ENCODE results near the gene YIF1A. TPM values are rescaled to one million over a fixed set of nuclear protein-coding genes. Genes with fewer than 3 reads are reported as not detected.
A peak's percentile ranks its signal among the peaks of the same experiment; 100 is the strongest.
"Not testable (repeated sequence)": the region's sequence is repeated elsewhere in the genome, so short reads cannot be mapped to it uniquely, and the experiment has no call there.

Gene YIF1A
- total RNA-seq, 1 experiment from 2014 or later = 54.7 TPM

GRCh38 chr11:66259225-66259624 lies 29.7 kb downstream of the YIF1A start:
- POLR2A ChIA-PET = no interaction called here
- intact Hi-C loops (cut with micrococcal nuclease) = loop anchor here (2.0 kb wide), 1 partner anchor 36 kb away; no protein-coding TSS in a partner anchor
- RAD21 ChIA-PET (ENCODE audit: low non-redundant PET in 1 of 2, low total read pairs in 2 of 2, uncharacterized antibody in 2 of 2, unreplicated experiment in 2 of 2) = no interaction called here

DNA sequence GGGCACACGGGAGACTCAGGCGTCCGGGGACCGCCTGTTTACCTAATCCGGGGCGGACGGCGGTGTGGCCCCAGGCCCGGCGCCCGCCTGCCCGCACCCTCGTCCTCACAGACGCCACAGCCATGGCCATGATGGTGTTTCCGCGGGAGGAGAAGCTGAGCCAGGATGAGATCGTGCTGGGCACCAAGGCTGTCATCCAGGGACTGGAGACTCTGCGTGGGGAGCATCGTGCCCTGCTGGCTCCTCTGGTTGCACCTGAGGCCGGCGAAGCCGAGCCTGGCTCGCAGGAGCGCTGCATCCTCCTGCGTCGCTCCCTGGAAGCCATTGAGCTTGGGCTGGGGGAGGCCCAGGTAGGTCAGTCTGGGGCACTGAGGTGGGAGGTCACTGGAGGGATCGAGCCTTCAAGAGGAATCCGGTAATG lies 30.5 kb downstream of the YIF1A start:
- Histone ChIP-seq H3K9ac (ENCODE audit: low read length) (peak overlapping the region; percentile 88), H3K9me2 (ENCODE audit: insufficient read depth) (no peaks in the 10 kb centered on the region), H4K20me1 (ENCODE audit: insufficient read depth) (no peaks in the 10 kb centered on the region), H3K79me2 (ENCODE audit: insufficient read depth, low read length) (peaks cover 20% of the 10 kb centered on the region; the same call in 1 of the 2 replicates), H3K27me3 (ENCODE audit: insufficient read depth, low read length) (no peaks in the 10 kb centered on the region), H2AFZ (ENCODE audit: low read depth, low read length, poor library complexity, severe bottlenecking) (no peak overlapping the region), H3K36me3 (ENCODE audit: control insufficient read depth in 1 of 2, insufficient read depth in 2 of 2, low read length in 2 of 2) (peaks cover 6 to 8% of the 10 kb centered on the region in 2 experiments; a peak in 3 of 4 replicates), H3K9me3 (ENCODE audit: control insufficient read depth in 1 of 2, insufficient read depth in 1 of 2, low read depth in 1 of 2, low read length in 2 of 2) (no peaks in the 10 kb centered on the region), H3K27ac (ENCODE audit: low read depth, low read length) (peak overlapping the region; percentile 68), H3K4me1 (ENCODE audit: control insufficient read depth in 1 of 2, insufficient read depth in 2 of 2, low read length in 2 of 2) (peaks cover 10 to 20% of the 10 kb centered on the region in 2 experiments), H3K4me2 (ENCODE audit: low read length) (peak overlapping the region; percentile 100), H3K4me3 (replicated peaks in 1 of 2; ENCODE audit: low read depth in 1 of 2, low read length in 2 of 2) (peak overlapping the region; percentile 94)
- ATAC-seq = peak; percentile 10
- ChIA-PET CTCF (interaction anchor here (0.6 to 1.4 kb wide), 3 partner anchors 24 to 54 kb away, joined by 3 to 4 read pairs (median 3); no protein-coding TSS in a partner anchor), RAD21 (ENCODE audit: low non-redundant PET in 1 of 2, low total read pairs in 2 of 2, uncharacterized antibody in 2 of 2, unreplicated experiment in 2 of 2) (interaction anchor here in 1 of 2 experiments (0.6 kb wide), 1 partner anchor 31 kb away, joined by 3 read pairs; the partner anchor contains the start of gene YIF1A), POLR2A (interaction anchor here (0.6 to 0.8 kb wide), 2 partner anchors 31 to 208 kb away, joined by 3 read pairs; partner anchors contain the start of gene YIF1A)
- DNase-seq (ENCODE audit: low read depth, low spot score) = no peak
- intact Hi-C loops (cut with micrococcal nuclease) = loop anchor here (2.0 kb wide), 1 partner anchor 36 kb away; no protein-coding TSS in a partner anchor
- no peak for TF ChIP-seq EZH2phosphoT487 (IDR thresholded peaks at IDR 0.05; ENCODE audit: borderline replicate concordance)
- no peak for TF ChIP-seq EGR1 (IDR thresholded peaks at IDR 0.05; ENCODE audit: low read depth)
- TF ChIP-seq POLR2AphosphoS5 (IDR thresholded peaks at IDR 0.05; ENCODE audit: low read depth, low read length) = no peak
- no peak for TF ChIP-seq SP1 (IDR thresholded peaks at IDR 0.05; ENCODE audit: low read depth)
- no TSS peak for BruUV-seq (replicated peaks)

More at GRCh38 chr11:66259225-66259624, 29.7 kb downstream of the YIF1A start:
- DNase-seq (ENCODE audit: low read depth, low spot score) (no peak), ATAC-seq (no peak)
- no peaks in the 10 kb centered on the region for H3K9me3 ChIP-seq (ENCODE audit: control insufficient read depth in 1 of 2, insufficient read depth in 1 of 2, low read depth in 1 of 2, low read length in 2 of 2)
- H3K79me2 ChIP-seq (ENCODE audit: insufficient read depth, low read length) = peaks cover 20% of the 10 kb centered on the region; the same call in 1 of the 2 replicates
- BruUV-seq (replicated peaks) = TSS peak; percentile 52
- H2AFZ ChIP-seq (ENCODE audit: low read depth, low read length, poor library complexity, severe bottlenecking) = no peak overlapping the region
- CTCF ChIA-PET = interaction anchor here (1.2 to 1.4 kb wide), 2 partner anchors 23 to 53 kb away, joined by 3 to 4 read pairs; no protein-coding TSS in a partner anchor
- no peaks in the 10 kb centered on the region for H3K27me3 ChIP-seq (ENCODE audit: insufficient read depth, low read length)
- peaks cover 6 to 8% of the 10 kb centered on the region in 2 experiments; a peak in 3 of 4 replicates for H3K36me3 ChIP-seq (ENCODE audit: control insufficient read depth in 1 of 2, insufficient read depth in 2 of 2, low read length in 2 of 2)
- peaks cover 10 to 20% of the 10 kb centered on the region in 2 experiments for H3K4me1 ChIP-seq (ENCODE audit: control insufficient read depth in 1 of 2, insufficient read depth in 2 of 2, low read length in 2 of 2)
- H3K27ac ChIP-seq (ENCODE audit: low read depth, low read length) = no peak overlapping the region
- H3K4me2 ChIP-seq (ENCODE audit: low read length) = peak overlapping the region; percentile 100
- no peaks in the 10 kb centered on the region for H4K20me1 ChIP-seq (ENCODE audit: insufficient read depth)
- TF ChIP-seq POLR2A (IDR thresholded peaks at IDR 0.05; ENCODE audit: borderline replicate concordance, extremely low read depth, insufficient read depth, insufficient read length) = no peak
- TF ChIP-seq YY1 (IDR thresholded peaks at IDR 0.05; ENCODE audit: extremely low read depth, insufficient replicate concordance, low read depth, low read length) = no peak
- TF ChIP-seq SP1 (IDR thresholded peaks at IDR 0.05; ENCODE audit: low read depth) = no peak
- peak overlapping the region; percentile 88; the same call in 1 of the 2 replicates for H3K9ac ChIP-seq (ENCODE audit: low read length)
- no peaks in the 10 kb centered on the region for H3K9me2 ChIP-seq (ENCODE audit: insufficient read depth)
- peak overlapping the region in 1 of 2 experiments; percentile 94; a peak in 1 of 4 replicates for H3K4me3 ChIP-seq (replicated peaks in 1 of 2; ENCODE audit: low read depth in 1 of 2, low read length in 2 of 2)

GRCh38 chr11:66253081-66253480 lies 35.9 kb downstream of the YIF1A start:
- POLR2A ChIA-PET; H3K4me2 ChIP-seq (ENCODE audit: low read length); CTCF ChIA-PET: not testable (repeated sequence)

More at GRCh38 chr11:66253081-66253480, 35.9 kb downstream of the YIF1A start:
- H3K9ac ChIP-seq (ENCODE audit: low read length); ATAC-seq; intact Hi-C loops (cut with micrococcal nuclease); H3K27me3 ChIP-seq (ENCODE audit: insufficient read depth, low read length); H3K9me3 ChIP-seq (ENCODE audit: control insufficient read depth in 1 of 2, insufficient read depth in 1 of 2, low read depth in 1 of 2, low read length in 2 of 2); H3K4me1 ChIP-seq (ENCODE audit: control insufficient read depth in 1 of 2, insufficient read depth in 2 of 2, low read length in 2 of 2); H3K4me3 ChIP-seq (replicated peaks in 1 of 2; ENCODE audit: low read depth in 1 of 2, low read length in 2 of 2); H2AFZ ChIP-seq (ENCODE audit: low read depth, low read length, poor library complexity, severe bottlenecking); H3K36me3 ChIP-seq (ENCODE audit: control insufficient read depth in 1 of 2, insufficient read depth in 2 of 2, low read length in 2 of 2); DNase-seq (ENCODE audit: low read depth, low spot score); H3K9me2 ChIP-seq (ENCODE audit: insufficient read depth); H3K79me2 ChIP-seq (ENCODE audit: insufficient read depth, low read length); H4K20me1 ChIP-seq (ENCODE audit: insufficient read depth); RAD21 ChIA-PET (ENCODE audit: low non-redundant PET in 1 of 2, low total read pairs in 2 of 2, uncharacterized antibody in 2 of 2, unreplicated experiment in 2 of 2); BruUV-seq (replicated peaks); H3K27ac ChIP-seq (ENCODE audit: low read depth, low read length): not testable (repeated sequence)

Measured in HCT116 (cell line).